GM18519 (cell line): ENCODE results near the gene FAM229B.
A peak's percentile ranks its signal among the peaks of the same experiment; 100 is the strongest.
"Not testable (repeated sequence)": the region's sequence is repeated elsewhere in the genome, so short reads cannot be mapped to it uniquely, and the experiment has no call there.

Source experiments
- ATAC-seq: cut with Tn5 transposase; IDR thresholded peaks from one replicate; pipeline ENCODE4 v1.9.1; 2021; ENCODE audit warnings: mild to moderate bottlenecking, moderate library complexity; ENCODE audit not compliant: unreplicated experiment, low FRiP score

Gene FAM229B

DNA sequence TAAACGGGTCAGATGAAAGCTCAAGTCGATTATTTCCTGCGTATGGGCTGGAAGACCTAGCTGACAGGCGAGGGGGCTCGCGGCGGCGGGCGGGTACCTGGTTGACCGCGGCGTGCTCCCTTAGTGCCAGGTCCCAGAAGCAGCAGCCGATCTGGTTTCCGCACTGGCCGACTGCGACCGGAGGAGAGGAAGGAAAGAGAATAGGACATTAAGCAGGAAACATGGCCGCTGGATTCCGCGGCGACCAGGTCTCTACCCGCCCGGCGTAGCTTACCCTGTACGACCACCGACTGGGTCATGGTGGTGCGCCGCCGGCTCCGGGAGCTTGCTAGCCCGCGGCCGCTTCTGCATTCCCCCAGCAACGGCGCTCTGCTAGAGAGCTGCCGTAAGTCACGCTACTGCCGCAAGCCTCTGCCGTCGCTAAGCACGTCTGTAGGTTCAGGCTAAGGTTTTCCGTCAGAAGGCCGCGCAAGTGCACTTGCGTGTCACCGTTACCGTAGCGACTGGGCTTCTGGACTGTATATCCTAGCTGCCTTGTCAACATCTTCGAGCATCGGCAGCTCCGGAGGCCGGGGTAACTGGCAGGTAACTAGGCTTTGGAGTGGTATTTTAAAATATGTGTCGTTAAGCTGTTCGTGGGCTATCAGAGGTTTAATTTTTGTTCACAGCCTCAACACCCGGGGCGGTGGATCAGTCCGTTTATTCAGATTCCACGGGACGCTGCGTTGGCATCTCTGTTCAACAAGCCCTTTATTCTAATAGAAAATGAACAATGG, at the start of gene FAM229B, which contains the start of gene TUBE1:
FAM229B (plus strand) TSS at position 456 of the 776 bp plus-strand sequence. CDS start 11,693 bp downstream, outside the sequence.
TUBE1 (minus strand) TSS at position 347 of the 776 bp plus-strand sequence; CDS start at position 299, 48 bp downstream.
- peak; percentile 98 for ATAC-seq

GRCh38 chr6:112037783-112038216, 49.6 kb upstream of the FAM229B start:
- no peak for ATAC-seq

DNA sequence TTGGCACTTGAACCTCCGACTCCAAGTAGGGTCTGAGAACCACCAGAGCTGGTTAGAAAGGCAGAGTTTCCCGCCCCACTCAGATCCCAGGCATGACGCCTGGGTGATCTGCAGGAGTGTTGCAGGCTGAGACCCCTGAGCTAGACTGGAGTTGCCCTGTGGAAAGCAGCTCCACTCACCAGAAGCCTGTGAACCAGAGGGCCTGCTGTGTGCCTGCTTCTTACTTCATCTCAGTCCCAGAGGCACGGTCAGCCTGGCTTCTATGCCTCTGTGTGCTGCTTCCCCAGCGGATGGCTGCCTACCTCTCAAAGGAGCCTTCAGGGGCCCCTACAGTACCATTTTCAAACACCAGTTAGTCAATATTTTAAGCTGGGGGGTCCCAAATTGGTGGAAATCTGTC, 49.1 kb upstream of the FAM229B start:
- ATAC-seq = no peak

DNA sequence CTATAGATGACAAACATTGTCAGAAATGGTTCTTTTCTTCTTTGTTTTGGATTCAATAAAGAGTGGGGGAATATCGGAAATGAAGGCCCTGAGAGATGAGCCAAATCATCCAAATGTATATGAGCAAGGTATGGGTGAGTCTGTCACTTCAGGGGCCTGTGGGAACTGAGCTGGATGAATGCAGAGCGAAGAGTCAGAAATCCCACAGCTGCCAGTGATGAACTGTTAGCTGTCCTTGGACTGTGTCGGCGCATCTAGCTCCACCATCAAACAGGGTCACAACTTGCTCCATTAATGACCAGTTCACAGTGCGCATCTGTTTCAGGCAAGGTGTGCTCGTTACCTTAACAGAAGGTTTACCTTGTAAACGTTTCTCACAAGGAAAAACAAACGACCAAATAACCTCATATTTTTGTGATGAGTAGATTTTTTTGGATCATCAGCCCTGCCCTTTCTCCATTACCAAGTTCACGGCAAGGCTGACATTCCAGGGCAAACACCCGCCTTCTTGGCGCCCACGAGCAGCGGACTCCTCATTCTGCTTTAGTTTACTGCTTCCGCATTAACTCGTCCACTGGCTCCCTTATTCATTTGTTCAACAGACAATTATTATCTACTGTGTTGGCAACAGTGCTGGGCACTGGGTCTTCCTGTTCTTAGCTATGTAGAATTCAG, 48.5 kb upstream of the FAM229B start:
- no peak for ATAC-seq

GRCh38 chr6:112039431-112039770, 48.0 kb upstream of the FAM229B start:
- ATAC-seq = no peak

GRCh38 chr6:112040956-112041355, 46.4 kb upstream of the FAM229B start:
- ATAC-seq = no peak

- no peak for ATAC-seq
Measured at GRCh38 chr6:112041535-112041934, 45.9 kb upstream of the FAM229B start.

DNA sequence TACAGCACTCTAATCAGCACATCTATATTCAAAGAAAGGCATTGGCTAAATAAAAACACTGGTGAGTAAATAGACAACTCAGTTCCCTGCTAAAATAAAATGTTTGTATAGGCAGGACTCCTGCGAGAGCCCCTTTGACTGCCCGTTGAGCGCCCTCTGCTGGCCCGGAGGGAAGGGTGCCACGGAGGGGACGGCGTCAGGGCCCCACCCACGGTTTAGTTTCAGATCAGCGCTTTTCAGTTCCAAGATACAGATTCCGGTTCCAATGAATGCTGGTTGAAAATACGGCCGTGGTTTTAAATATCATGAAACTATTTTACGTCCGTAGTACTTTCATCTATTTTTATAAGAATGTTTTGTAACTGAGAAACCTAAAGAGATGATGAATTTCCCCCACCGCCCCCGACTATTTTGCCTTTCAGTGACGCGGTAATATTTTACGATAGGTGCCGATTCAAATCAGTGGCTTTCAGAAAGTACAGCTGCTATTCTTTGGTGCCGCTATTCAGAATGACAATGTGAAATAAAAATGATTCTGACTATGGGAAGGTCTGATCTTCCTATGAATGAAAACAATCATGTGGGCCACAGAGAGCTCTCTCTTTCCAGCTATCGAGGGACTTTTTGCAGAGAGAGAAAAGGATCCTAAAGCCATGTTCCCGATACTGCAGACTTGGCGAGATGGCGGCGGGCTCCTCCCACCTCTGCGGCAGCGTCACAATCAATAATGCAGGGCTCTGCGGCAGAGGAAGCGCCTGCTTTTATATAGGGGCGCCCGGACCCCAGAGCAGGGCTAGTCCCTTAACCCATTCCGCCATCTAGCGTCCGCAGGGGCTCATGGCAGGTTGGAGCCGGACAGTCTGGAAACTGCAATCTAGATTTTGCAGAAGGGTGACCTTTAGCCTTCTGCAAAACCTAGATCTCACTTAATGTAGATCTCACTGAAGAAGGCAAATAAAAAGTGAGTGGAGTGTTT, 44.1 kb upstream of the FAM229B start:
- peak; percentile 87 for ATAC-seq

- ATAC-seq = no peak
Measured at GRCh38 chr6:112044196-112044595, 43.2 kb upstream of the FAM229B start.

GRCh38 chr6:112044856-112045255, 42.5 kb upstream of the FAM229B start:
- no peak for ATAC-seq

DNA sequence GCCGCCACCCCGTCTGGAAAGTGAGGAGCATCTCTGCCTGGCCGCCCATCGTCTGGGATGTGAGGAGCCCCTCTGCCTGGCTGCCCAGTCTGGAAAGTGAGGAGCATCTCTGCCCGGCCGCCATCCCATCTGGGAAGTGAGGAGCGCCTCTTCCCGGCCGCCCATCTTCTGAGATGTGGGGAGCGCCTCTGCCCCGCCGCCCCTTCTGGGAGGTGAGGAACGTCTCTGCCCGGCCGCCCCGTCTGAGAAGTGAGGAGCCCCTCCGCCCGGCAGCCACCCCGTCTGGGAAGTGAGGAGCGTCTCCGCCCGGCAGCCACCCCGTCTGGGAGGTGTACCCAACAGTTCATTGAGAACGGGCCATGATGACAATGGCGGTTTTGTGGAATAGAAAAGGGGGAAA, 39.9 kb upstream of the FAM229B start:
- not testable (repeated sequence) for ATAC-seq

GRCh38 chr6:112049026-112049799, 38.2 kb upstream of the FAM229B start:
- no peak for ATAC-seq

DNA sequence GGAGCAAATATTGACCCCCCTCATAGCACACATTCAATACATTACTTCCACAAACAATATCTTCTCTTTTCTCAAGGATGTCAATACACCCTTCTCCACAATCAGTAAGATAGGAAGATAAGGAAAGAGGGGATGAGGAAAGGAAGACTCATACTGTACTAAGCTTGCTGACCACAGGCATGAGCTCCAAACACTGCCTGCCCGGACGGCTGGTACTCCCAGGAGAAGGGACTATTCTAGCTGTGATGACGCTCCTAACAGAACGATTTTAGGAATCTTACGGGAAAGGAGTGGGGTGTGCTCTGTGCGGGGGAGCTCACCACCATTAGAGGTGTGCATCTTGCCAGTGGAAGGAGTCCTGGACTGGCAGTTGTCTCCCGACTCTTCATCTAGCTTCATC, 37.4 kb upstream of the FAM229B start:
- no peak for ATAC-seq

DNA sequence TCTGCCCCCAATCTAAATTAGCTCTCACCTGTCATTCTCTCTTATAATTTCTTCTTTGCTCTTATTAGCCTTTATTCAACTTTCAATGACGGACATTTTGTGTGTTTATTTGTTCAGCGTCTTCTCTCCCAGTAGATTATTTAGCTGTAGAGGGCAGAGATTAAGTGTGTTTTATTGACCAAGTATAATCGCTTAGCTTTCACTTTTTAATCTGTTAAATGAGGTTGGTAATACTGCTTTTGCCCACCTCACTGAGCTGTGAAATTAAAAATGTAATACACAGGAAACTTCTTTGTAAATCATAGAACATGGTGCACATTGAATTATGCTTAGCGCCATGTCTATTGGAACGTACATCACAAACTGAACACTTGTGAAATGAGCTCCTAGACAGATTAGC, 37.0 kb upstream of the FAM229B start:
- no peak for ATAC-seq

DNA sequence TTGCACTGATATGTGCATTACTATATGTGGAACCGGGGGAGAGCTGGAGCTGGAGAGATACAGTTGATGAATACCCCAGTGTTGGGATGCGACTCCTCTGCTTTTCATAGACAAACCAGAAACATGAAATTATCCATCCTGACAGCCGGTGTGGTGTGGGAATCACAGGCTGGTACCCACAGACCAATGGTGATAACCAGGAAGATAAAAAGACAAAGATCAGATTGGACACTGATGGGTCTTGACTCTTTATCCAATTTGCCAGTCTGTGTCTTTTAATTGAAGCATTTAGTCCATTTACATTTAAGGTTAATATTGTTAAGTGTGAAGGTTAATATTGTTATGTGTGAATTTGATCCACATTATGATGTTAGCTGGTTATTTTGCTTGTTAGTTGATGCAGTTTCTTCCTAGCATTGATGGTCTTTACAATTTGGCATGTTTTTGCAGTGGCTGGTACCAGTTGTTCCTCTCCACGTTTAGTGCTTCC, 36.1 kb upstream of the FAM229B start:
- not testable (repeated sequence) for ATAC-seq

GRCh38 chr6:112054001-112054400, 33.4 kb upstream of the FAM229B start, which contains the start of gene CCN6:
Gene CCN6 (plus strand): TSS chr6:112054104. CDS start chr6:112054358, 254 bp downstream.
- ATAC-seq = no peak

DNA sequence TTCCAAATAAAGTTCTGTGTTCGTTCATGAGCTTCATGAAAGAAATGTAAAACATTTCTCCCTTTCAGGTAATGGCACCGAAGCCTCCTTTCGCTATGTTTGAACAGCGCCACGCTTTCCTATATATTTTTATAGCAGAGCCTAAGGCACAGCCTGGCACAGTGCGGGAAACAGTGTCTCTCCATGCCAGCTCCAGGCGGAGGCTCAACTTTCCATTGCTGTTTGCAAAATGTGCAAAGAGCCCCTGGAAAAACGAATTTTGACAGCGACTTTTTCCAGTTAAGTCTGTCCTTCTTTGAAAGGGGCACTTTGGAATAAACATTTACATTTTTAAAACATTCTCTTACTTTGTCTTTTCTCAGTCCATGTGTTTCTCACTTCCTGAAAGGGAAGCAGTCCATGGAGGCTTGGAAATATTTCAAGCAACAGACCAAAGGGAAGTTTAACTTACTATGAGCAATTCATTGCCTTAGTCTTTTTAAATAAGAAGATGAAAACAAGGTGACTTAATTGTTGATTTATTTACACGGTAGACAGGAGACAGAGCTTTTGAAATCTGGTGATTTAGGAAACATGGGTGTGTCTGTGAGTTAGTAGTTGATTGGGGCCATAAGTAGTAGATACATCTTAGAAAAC, 32.7 kb upstream of the FAM229B start:
- ATAC-seq = no peak

- no peak for ATAC-seq
Measured at GRCh38 chr6:112058243-112059032, 29.0 kb upstream of the FAM229B start.
